Epithelial cell of proximal tubule (primary cell): Measurements from ENCODE around the gene SLC25A41. TPM values are rescaled to one million over a fixed set of nuclear protein-coding genes. Genes with fewer than 3 reads are reported as not detected.

ENCODE experiments used
- DNase-seq: peaks from one replicate; pipeline ENCODE4 v3.0.0-alpha.2; 2011; ENCODE audit warnings: low read depth
- H3K4me3 ChIP-seq: 2 replicates; pipeline ENCODE4 v1.5.1; 2011; ENCODE audit warnings: low read depth, mild to moderate bottlenecking, low read length
- CTCF ChIP-seq: conservative IDR thresholded peaks from 2 replicates; pipeline ENCODE4 v1.5.1; 2012; ENCODE audit warnings: low read depth, mild to moderate bottlenecking, low read length
- total RNA-seq: library from RNA; depleted of rRNA; stranded (reverse); fragments of >200 nt; gene quantifications from 2 replicates; pipeline ENCODE4 v1.2.3, GENCODE V29; 2015

The SLC25A41 gene
- total RNA-seq, 1 donor from 2014 or later: 0.23 TPM

- DNase-seq: no peak
- TF ChIP-seq CTCF: no peak
- H3K4me3 ChIP-seq: no peak overlapping the region
These were observed 22.4 kb upstream of the SLC25A41 start for GRCh38 chr19:6455924-6456323.

GRCh38 chr19:6453951-6454565 is 20.5 kb upstream of the SLC25A41 start:
- no peak for TF ChIP-seq CTCF
- DNase-seq: no peak
- no peak overlapping the region for H3K4me3 ChIP-seq

- TF ChIP-seq CTCF: no peak
- H3K4me3 ChIP-seq: no peak overlapping the region
These were observed 19.3 kb upstream of the SLC25A41 start for GRCh38 chr19:6452899-6453298.

GRCh38 chr19:6452223-6452614 is 18.7 kb upstream of the SLC25A41 start:
- DNase-seq: no peak
- no peak overlapping the region for H3K4me3 ChIP-seq
- no peak for TF ChIP-seq CTCF

More at GRCh38 chr19:6452899-6453298, 19.3 kb upstream of the SLC25A41 start:
- no peak for DNase-seq

- TF ChIP-seq CTCF: no peak
- no peak for DNase-seq
- no peak overlapping the region for H3K4me3 ChIP-seq
These were observed 18.1 kb upstream of the SLC25A41 start for GRCh38 chr19:6451583-6452222.

- TF ChIP-seq CTCF: no peak
- no peak overlapping the region for H3K4me3 ChIP-seq
- no peak for DNase-seq
These were observed 16.6 kb upstream of the SLC25A41 start for GRCh38 chr19:6450166-6450565.

- H3K4me3 ChIP-seq: no peak overlapping the region
- no peak for DNase-seq
- no peak for TF ChIP-seq CTCF
These were observed 14.5 kb upstream of the SLC25A41 start for GRCh38 chr19:6448045-6448444.
